Heart left ventricle (tissue), 13 donors: ENCODE measurements around the gene FAU.

ENCODE experiments used
- POLR2A ChIP-seq, 2 donors: fragments of 450-650 bp; IDR thresholded peaks; one replicate each; pipeline ENCODE4 v1.6.1; 2017; ENCODE audit warnings: antibody characterized with exemption in 2 of 2, mild to moderate bottlenecking in 2 of 2, moderate library complexity in 2 of 2
- TF ChIP-seq, protein P1 (sequence below), 12 donors: fragments of 200-600 bp; sonication (generic) in 4 of 12; IDR thresholded peaks; one replicate each; pipeline versions ENCODE4 v1.5.0 to v1.8.0; 2018 to 2022; ENCODE audit warnings: antibody characterized with exemption in 12 of 12, mild to moderate bottlenecking in 5 of 12
- donor health status: ischemic (EF 13 %, LVEDD 7.1; RV severe dilation, severe dysfunction).
- donor health status: DM: no; HTN: yes; CAD: no.
- donor health status: DM: no; HTN: no; CAD: no.
- donor health status: ischemic (EF 25% LVEDD 6.9; RV normal size, moderate dysfunction).
- donor health status: ischemic (EF 25% LVEDD 5.7; RV mildly dilated, moderate dysfunction).
- donor health status: ischemic (EF 35%, LVEDD 5.7; RV mildly dilated, moderate dysfunction).
- donor health status: nonischemic (EF 11% LVEDD 7.7; RV severe dilation, severe dysfunction).
- donor health status: DM: yes; HTN: yes; CAD: no.
- donor health status: PGD.
- donor health status: ischemic (EF 29% LVEDD 5.4; RV normal size, mild dysfunction).
- donor health status: nonischemic (EF 23%, LVEDD 6.1; RV moderate dilation, normal function).

- TF ChIP-seq, protein P1, sequence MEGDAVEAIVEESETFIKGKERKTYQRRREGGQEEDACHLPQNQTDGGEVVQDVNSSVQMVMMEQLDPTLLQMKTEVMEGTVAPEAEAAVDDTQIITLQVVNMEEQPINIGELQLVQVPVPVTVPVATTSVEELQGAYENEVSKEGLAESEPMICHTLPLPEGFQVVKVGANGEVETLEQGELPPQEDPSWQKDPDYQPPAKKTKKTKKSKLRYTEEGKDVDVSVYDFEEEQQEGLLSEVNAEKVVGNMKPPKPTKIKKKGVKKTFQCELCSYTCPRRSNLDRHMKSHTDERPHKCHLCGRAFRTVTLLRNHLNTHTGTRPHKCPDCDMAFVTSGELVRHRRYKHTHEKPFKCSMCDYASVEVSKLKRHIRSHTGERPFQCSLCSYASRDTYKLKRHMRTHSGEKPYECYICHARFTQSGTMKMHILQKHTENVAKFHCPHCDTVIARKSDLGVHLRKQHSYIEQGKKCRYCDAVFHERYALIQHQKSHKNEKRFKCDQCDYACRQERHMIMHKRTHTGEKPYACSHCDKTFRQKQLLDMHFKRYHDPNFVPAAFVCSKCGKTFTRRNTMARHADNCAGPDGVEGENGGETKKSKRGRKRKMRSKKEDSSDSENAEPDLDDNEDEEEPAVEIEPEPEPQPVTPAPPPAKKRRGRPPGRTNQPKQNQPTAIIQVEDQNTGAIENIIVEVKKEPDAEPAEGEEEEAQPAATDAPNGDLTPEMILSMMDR (IDR thresholded peaks at IDR 0.05): no peak
- TF ChIP-seq POLR2A (IDR thresholded peaks at IDR 0.05): no peak
Observed at GRCh38 chr11:65127473-65128181, 5.7 kb upstream of the FAU start.
